ELR (cell line): Measurements from ENCODE around the gene IL1RL2.

Source experiments
- DNase-seq: peaks from one replicate; pipeline ENCODE4 v3.0.0-alpha.2; 2015; ENCODE audit warnings: low read depth

The IL1RL2 gene

DNA sequence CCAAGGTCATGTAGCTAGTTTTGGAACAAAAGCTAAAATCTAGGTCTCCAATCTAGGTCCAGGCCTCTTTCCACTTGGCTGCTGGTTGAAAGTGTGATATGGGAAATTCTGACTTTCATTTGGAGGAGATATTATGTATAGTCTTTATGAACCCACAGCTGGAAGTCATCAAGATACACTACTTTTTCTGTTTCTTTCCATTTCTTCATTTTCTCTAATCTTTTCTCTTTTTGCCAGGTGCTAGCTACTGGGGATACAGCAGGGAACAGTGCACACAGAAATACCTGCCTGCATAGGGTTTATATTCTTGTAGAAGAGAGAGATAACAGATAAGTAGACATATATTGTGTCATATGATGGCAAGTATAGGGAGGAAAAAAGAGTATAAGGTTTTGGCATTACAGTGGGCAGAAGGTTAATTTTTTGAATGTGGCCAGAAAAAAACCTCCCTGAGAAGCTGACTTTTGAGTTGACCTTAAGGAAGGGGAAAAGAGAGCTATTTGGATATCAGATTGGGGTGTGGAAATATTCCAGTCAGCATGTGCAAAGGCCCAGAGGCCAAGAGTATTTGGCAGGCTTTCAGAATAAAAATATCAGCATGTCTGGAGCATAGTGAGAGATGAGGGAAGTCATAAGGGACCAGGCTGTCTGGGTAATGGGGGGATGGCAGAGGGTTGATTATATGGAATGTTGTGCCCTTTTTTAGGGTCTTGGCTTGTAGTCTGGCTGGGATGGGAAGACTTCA is 28.6 kb upstream of the IL1RL2 start:
- no peak for DNase-seq

DNA sequence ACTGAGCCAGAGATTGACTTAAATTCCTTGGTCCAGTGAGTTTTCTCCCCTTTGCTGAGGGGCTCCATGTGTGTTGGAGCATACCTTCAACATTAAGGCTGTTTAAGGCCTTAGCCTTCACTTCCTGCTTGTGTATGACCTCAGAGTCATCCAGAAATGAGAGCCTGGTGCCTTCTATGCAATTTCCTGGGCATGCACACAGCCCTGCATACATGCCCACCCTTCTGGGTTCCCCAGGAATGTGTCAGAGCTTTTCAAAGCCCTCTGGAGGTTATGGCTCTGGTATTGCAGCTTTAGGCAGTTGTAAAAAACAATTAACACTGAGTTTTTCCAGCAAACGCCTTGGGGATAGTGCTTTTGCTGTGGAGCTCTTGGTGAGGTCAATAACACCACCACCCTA is 27.5 kb upstream of the IL1RL2 start:
- DNase-seq: peak; percentile 40

DNA sequence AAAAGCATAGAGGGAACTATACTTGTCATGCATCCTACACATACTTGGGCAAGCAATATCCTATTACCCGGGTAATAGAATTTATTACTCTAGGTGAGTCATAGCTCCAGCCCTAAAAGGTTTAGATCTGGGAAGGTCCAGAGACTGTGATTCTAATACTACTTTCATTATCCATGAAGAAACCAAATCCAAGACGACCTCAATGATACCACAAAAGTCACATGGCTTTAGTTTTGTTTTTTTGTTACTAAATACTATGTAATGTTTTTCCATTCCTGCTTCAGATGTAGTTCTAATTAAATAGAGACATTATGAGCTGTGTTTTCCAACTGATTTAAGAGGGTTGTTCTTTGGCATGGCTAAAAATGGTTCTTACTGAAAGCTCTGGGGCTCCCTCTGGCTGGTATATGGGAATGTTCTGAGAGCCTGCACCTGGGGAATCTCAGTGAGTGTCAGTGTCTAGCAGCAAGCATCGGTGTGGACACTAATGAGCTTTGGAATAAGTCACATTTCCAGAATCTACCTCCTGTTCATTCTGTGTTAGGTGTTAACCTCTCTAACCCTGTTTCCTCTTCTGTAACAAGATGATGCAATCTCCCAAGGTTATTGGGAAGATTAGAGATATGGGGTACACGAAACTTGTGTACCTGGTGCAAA is 20.5 kb upstream of the IL1RL2 start:
- peak; percentile 69 for DNase-seq

DNA sequence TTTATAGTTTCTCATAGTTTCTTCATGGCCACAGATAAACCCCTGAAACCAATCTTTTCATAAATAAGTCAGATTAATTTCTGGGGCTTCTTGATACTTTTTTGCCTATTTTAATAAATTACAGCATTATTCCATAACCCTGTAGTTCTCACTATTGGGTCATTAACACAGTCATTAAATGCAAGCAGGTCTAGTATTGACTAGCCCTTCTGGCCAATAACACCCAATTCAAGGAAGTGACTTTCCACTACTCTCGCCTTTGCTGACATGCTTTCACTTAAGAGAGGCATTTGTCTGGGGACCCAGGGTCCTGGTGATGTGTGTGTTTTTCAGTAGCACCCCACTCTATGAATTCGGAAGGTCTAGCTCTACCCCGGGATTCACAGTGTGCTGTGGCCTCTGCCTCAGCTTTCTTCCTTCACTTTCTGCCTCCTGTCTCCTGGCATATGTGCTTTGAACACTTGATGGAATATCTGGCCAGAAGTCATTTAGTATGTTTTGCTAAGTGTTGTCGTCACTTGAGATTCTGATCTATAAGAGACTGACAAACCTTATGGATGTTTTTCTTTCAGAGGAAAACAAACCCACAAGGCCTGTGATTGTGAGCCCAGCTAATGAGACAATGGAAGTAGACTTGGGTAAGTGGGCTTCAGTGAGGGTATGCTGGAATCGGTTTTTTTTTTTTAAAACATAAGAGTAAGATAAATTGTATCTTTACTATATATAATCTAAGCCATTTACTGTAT is 18.6 kb upstream of the IL1RL2 start:
- DNase-seq: no peak

DNA sequence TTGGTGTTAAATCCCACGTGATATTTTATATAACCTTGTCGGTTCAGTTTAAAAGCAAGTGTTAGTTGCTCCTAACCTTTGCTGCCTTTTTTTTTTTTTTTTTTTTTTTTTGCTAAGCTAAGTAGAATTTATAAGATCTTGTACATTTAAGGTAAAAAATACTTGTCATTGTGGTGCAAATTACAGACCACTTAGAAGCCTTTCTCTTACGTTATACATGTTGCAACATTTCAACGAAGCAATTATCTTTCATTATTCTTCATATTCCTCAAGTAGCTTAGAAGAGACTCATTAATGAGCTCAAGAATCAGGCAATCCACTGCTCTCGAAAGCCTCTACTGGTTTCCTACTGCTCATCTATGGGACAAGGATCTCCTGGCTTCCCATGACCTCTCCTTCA is 14.9 kb upstream of the IL1RL2 start:
- DNase-seq: no peak

DNA sequence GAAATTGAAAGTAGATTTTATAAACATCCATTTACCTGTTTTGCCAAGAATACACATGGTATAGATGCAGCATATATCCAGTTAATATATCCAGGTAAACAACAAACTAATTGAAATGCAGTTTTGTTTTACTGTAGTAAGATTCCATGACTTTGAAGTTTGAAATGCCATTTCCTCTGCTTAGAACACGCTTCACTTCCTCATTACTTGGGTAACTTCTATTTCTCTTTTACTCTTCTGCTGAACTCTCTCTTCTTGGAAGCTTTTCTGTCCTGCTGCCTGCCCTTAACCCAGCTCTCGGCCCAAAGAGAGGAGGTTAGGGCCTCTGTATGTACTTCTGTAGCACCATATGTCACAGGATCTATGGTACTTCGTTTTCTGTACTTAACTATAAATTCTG is 14.1 kb upstream of the IL1RL2 start:
- no peak for DNase-seq

DNA sequence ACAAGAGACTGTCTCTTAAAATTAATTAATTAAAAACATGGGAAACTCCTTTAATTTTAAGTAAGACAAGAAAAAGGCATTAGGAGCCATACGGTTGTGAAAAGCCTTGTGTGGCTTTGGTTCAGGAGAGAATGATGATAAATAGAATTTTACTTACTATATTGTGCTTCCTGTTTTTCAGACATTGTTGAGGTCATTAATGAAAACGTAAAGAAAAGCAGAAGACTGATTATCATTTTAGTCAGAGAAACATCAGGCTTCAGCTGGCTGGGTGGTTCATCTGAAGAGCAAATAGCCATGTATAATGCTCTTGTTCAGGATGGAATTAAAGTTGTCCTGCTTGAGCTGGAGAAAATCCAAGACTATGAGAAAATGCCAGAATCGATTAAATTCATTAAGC is 10.7 kb upstream of the IL1RL2 start:
- no peak for DNase-seq

DNA sequence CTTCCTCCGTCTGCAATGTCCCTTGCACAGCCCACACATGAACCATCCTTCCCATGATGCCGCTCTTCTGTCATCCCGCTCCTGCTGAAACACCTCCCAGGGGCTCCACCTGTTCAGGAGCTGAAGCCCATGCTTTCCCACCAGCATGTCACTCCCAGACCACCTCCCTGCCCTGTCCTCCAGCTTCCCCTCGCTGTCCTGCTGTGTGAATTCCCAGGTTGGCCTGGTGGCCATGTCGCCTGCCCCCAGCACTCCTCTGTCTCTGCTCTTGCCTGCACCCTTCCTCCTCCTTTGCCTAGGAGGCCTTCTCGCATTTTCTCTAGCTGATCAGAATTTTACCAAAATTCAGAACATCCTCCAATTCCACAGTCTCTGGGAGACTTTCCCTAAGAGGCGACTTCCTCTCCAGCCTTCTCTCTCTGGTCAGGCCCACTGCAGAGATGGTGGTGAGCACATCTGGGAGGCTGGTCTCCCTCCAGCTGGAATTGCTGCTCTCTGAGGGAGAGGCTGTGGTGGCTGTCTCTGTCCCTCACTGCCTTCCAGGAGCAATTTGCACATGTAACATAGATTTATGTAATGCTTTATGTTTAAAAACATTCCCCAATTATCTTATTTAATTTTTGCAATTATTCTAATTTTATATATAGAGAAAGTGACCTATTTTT is 8.9 kb upstream of the IL1RL2 start:
- no peak for DNase-seq

DNA sequence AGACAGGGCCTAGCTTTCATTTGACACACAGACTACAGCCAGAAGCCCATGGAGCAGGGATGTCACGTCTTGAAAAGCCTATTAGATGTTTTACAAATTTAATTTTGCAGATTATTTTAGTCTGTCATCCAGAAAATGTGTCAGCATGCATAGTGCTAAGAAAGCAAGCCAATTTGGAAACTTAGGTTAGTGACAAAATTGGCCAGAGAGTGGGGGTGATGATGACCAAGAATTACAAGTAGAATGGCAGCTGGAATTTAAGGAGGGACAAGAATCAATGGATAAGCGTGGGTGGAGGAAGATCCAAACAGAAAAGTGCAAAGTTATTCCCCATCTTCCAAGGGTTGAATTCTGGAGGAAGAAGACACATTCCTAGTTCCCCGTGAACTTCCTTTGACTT is 7.8 kb upstream of the IL1RL2 start:
- DNase-seq: no peak

DNA sequence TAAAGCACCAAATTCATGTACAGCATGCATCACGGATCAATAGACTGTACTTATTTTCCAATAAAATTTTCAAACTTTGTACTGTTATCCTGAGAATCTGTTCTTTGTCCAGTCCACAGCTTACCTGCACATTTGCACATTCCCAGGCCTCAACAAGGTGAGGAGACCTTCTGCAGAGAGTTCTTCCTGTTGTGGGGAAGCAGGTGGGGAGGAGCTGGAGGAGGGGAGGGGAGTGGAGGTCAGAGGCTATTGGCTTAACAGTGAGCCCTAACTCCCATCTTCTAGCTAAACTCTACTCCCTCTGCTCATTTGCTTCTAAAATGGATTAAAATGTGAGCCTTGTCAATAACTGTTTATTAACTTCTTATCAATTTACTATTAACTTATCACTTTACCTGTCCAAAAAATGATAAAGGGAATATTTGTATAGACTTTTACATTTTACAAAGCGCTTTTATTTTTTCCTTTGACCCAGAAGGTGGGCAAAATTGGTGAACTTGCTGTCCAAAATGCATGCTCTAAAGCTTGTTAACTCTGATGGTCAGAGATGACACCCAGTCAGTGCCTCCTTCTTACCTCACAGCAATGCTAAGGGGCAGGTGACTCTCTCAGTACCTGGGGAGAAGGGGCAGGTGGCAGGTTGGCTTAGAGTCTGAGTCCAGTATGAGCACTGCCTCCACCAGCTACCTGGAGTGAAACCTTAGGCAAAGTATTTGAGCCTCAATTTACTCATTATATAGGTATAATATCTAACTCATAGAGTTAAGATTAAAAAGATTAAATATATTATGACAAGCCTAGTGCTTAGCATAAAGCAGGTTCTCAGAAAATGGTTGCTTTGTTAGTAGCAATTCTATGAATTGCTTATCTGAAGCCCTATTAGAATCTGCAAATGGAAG is 6.8 kb upstream of the IL1RL2 start:
- DNase-seq: no peak

DNA sequence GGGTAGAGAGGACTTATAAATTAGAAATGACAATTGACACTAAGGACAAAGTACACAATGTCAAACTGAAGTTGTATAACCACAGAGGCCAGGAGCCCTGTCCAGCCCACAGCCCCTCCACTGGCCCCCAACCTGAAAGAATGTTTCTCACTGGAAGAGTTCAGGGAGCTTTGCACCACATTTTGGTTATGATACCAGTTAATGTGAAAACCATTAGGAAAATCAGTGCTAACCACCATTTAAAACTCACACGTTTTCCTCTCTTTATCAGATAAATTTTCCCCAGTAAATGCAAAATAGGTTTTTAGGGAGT is 6.2 kb upstream of the IL1RL2 start:
- DNase-seq: no peak

DNA sequence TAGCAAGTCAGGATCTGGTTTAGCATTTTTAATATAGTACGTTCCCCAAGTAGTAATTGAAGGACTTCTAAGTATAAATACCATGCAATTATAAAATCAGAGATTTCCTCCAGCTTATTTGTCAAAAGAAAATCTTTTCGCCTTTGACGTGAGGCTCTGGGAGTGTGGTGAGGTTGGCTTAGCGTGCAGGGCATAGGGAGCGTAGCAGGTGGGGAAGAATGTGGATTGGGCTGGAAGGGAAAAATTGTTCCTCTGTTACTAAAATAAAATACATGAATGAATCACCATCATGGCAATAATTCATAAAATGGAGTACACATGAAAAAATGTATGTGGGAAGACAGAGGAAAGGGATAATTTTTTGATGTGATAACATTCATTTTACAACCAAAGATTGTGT is 5.4 kb upstream of the IL1RL2 start:
- DNase-seq: no peak

DNA sequence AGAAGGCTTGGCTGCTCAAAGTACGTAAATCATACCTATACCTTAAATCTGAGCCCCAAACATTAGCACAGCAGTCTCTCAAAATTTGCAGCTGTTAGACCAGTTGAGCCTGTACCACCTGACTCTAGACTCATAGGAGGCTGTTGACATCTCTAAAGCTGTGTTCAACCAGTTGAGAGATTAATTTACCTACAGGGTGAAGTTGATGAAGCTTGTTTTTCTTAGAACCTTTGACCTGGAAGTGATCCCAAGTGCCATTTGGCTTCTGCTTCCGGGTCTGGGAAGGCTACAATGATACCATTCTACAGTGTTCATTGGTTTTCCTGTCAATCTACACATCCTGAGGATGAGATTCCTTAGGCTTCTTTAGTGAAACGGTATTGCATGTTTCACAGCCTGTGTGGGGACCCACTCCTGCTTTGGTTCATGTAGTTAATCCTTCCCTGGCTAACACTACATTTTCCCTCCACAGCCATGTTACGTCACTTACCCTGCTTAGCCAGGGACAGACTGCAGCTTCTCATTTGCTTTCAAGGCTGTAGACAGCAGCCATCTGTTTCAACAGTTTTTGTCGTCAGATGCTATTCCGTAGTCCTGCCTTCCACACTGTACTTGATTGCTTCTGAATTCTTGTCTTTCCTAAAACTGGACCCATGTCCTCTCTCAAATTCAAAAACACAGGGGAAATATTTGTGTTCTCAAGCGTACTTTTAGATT is 4.7 kb upstream of the IL1RL2 start:
- no peak for DNase-seq

DNA sequence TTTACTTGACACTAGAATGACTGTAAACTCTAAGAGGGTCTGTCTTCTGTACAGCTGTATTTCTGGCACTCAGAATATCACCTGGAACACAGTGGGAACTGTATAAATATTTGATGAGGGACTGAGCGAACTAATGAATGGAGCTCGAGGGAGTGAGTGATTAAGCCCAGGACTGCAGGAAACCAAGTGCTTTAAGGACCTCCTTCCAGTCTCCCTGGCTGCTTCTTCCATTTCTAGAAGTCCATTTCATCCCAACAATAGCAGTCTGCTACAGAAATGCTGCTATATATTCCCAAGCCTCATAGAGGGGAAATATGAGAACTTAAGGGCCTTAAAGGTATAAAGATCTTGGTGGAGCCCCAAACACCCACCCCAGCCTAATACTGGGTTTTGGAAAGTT is 2.8 kb upstream of the IL1RL2 start:
- DNase-seq: no peak

DNA sequence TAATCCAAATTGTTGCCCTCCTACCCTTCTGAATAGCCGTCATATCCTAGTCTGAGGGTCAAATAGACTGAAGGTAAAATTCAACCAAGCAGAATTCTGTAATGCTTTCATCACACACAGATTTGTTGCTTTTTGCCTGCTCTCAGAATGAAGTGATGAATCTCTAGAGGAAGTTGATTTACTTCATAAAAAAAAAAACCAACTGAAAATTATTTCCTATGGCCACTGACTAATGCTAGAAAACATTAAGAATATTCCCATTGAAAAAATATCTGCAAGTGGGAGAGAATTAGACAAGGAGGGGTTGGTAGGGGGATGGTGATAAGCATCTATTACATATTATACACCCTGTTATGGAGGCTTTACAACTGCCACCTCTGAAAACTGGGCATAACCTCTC is 2.3 kb upstream of the IL1RL2 start:
- DNase-seq: no peak

DNA sequence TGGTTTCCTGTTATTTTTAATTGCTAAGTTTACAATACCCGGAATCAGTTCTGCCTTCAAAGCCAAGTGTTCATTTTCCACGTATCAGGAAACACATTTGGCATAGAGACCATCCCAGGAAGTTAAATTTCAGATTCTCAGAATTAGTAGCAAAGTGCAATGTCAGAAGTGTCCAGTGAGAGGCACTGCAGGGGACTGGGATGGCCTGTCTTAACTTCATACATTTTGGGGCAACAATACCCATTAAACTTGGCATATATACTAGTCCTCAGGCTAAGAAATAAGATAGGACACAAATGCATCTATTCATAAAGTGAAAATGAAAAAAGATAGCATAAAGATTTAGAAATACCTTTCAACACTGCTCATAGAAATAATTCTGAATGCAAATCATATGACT is 1.5 kb upstream of the IL1RL2 start:
- peak; percentile 19 for DNase-seq

DNA sequence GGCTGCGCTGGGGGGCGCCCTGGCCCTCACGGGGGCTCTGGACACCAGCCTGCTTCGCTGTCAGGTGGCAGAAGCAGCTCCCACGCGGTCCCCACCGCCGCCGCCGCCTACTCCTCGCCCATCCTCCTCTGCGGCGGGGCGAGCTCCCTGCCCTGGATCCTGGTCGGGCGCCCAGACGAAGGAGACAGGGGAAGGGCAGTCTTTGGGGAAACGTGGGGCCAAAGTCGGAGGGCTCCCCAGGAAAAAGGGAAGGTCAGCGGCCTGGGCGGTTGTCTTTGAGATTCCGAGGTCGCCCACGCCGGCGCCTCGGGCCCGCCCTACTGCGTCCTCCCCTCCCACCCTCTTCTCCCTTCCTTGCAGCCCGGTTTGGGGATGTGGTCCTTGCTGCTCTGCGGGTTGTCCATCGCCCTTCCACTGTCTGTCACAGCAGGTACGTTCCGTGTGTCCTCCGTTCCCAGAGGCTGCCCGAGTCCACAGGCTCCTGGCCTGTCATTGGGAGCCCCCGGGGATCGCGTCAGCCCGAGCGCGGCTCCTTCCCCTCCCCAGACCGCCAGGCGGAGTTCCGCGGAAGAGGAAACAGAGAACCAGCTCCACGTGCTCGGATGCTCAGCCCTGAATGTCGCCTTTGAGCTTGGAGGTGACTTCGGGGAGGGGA is 800 bp downstream of the IL1RL2 start:
- peak; percentile 15 for DNase-seq

DNA sequence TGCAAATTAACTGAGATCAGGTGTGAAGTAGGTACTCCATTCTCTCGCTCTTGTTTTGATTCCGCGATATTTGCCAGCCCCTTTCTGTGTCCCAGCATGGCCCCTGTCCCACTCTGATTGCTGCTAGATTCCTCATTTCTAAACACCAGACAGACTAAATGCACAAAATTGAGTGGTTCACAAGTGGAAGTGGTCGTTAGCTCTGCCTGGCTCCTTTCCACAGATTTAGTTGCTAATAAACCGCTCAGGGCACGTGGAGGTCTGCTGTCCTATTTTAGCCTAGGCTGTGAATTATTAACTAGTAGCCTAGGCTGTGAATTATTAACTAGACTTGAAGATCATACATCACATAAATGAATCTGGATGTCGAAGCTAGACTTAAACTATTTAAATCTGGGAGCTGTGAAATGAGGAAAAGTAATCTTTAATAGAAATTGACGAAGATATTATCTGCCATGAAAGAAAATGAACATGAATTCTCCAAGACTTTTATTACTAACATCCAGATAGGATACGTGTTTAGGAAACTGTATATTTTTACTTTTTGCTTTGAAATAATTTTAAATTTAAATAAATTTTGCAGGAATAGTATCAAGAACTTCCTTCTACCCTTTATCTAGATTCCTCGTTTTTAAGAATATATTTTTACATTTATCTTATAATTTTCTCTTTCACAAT is 3.7 kb downstream of the IL1RL2 start:
- no peak for DNase-seq

DNA sequence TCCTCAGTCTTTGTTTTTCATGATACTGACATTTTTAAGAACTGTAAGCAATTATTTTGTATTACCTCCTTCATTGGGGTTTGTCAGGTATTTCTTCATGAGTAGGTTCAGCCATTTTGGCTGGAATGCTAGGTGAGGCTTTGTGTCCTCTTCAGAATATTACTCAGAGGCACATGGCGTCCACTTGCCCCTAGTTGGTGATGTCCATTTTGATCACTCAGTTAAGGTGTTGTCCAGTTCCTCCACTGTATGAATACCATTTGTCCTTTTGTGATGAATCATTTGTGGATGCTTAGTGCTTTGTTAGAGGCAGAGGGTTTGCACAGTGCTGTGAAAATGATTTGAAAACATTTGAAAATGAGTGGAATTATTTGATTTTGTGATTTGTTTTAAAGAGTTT is 4.7 kb downstream of the IL1RL2 start:
- no peak for DNase-seq

DNA sequence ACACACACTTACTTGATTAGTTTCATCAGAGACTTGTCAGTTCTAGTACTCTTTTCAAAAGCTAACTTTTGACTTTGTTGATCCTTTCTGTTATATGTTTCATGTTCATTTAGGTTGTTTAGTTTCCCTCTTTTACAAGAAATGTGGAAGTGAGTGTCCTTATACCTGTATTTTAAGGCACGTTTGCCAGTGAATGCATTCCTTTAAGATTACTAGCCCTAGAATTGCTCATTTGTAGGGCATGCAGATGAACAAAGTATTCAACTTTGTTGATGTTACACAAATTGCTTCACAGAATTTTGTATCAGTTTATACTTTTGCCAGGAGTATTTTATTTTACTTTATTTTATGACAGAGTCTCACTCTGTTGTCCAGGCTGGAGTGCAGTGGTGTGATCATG is 6.3 kb downstream of the IL1RL2 start:
- DNase-seq: peak; percentile 62
